Subcutaneous adipose tissue (tissue), 4 donors: ENCODE results near the gene FXYD5. TPM values are rescaled to one million over a fixed set of nuclear protein-coding genes. Genes with fewer than 3 reads are reported as not detected.

ENCODE experiments used
- total RNA-seq, 4 donors: library from RNA; depleted of rRNA; stranded (reverse); fragments of >200 nt; gene quantifications; one replicate each; pipeline ENCODE4 v1.1.0, GENCODE V29; 2016
- TF ChIP-seq, protein P1 (sequence below): fragments of 450-650 bp; IDR thresholded peaks from one replicate; pipeline ENCODE4 v1.5.1; 2016; ENCODE audit warnings: low read depth, mild to moderate bottlenecking, control low read depth, antibody characterized with exemption, moderate library complexity

Gene FXYD5
- total RNA-seq, 4 donors from 2014 or later, result 43.7 to 120 (median 52.4) TPM

- TF ChIP-seq, protein P1, sequence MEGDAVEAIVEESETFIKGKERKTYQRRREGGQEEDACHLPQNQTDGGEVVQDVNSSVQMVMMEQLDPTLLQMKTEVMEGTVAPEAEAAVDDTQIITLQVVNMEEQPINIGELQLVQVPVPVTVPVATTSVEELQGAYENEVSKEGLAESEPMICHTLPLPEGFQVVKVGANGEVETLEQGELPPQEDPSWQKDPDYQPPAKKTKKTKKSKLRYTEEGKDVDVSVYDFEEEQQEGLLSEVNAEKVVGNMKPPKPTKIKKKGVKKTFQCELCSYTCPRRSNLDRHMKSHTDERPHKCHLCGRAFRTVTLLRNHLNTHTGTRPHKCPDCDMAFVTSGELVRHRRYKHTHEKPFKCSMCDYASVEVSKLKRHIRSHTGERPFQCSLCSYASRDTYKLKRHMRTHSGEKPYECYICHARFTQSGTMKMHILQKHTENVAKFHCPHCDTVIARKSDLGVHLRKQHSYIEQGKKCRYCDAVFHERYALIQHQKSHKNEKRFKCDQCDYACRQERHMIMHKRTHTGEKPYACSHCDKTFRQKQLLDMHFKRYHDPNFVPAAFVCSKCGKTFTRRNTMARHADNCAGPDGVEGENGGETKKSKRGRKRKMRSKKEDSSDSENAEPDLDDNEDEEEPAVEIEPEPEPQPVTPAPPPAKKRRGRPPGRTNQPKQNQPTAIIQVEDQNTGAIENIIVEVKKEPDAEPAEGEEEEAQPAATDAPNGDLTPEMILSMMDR, result no peak
Observed at GRCh38 chr19:35155981-35156672, 1.6 kb downstream of the FXYD5 start.

DNA sequence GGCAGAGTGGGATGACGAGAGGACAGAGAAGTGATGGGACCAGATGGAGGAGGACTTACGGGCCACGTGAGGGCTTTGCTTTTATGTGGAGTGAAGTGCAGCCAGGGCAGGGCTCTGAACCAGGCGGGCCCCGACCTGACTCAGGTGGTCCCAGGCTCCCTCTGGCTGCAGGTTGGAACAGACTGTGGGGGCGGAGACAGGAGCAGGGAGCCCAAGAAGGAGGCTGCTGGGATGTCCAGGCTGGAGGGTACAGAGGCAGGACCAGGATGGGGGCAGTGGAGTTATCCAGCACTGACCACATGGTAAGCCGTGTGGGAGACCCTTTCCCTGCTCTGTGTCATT, 2.1 kb downstream of the FXYD5 start:
- TF ChIP-seq, protein P1, result no peak

DNA sequence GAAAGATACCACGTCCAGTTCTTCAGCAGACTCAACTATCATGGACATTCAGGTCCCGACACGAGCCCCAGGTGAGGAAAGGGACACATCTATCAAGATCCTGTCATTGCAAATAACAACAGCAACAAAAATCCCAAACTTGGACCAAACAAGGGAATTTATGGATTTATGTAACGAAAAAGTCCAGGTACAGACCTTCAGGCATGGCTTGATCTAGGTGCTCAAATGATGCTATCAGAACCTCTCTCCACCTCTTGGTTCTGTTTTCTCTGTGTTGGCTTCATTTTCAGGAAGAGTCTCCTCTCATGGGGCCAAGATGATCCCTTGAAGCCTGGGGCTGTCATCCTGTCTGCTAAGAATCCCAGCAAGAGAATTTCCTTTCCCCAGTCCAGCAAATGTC, 2.9 kb downstream of the FXYD5 start:
- TF ChIP-seq, protein P1, result no peak

DNA sequence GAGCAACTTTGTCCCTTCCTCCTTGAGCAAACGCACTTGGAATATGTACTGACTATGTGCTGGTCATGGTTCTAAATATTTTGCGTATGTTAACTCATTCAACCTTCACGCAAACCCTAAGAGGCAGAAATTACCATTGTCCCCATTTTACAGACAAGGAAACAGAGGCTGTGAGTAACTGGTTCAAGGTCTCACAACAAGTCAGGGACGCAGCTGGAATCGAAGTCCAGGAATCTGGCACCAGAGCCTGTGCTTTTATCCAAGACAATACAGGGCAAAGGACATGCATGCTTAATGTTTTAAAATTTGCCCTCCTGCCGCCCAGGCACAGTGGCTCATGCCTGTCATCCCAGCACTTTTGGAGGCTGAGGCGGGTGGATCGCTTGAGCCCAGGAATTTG, 5.1 kb downstream of the FXYD5 start:
- TF ChIP-seq, protein P1, result no peak

GRCh38 chr19:35160629-35161433, 6.3 kb downstream of the FXYD5 start:
- TF ChIP-seq, protein P1, result no peak

DNA sequence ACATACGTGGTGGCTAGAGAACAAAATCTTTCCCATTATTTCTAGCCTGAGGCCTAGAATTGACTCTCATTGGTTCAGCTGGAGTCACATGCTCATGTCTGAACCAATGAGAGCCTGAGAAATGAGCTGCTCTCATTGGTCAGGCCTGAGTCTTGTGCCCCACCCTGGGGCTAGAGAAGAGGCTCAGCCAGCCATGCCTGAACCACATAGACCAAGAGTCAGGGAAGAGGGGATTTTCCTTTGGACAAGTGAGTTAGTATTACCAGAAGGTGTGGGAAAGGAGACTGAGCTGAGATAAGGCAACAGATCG, 6.9 kb downstream of the FXYD5 start:
- TF ChIP-seq, protein P1, result no peak

DNA sequence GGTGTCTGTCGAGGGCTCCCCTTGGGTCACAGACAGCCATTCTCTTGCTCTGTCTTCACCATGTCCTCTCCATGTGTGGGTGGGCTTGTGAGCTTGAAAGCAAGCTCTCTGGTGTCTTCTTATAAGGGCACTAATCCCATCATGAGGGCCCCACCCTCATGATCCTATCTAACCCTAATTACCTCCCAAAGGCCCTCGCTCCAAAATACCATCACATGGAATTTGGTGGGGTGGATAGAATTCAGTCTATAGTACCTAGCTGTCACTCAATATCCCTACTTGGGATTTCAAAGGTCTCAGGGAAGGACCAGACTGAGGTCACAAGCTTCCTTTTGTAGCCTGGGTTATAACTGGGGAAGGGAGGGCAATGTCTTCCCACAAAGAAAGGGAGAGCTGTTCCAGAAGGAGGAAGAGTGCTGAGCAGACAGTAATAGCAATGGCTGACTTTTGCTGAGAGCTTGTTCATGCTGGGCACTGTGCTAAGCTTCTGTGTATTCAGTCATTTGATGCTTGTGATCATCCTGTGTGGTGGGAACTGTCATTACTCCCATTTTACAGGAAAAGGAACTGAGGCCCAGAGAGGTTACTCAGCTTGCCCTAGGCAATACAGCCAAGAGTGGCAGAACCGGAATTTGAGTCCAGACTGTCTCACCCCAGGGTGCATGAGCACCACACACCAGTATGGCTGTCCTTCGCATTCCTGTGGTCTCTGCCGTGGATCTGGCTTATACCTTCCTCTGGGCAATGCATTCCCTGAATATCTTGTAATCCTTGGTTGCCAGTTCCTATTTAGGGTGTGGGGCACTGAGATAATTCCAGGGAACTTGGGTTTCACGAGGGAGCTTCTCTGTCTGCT, 8.2 kb downstream of the FXYD5 start:
- TF ChIP-seq, protein P1, result no peak
